A549 (cell line): ENCODE measurements around the gene CPNE4. TPM values are rescaled to one million over a fixed set of nuclear protein-coding genes. Genes with fewer than 3 reads are reported as not detected.
A peak's percentile ranks its signal among the peaks of the same experiment; 100 is the strongest.

Experiments used
- ATAC-seq, 2 experiments: fragments of 200-7000 bp in 1 of 2; fragments of >200 bp in 1 of 2; cut with Nextera tagmentation in 1 of 2; cut with Tn5 transposase in 1 of 2; 3 replicates each; pipeline versions ENCODE4 v1.8.0 to v1.9.1; 2018 to 2020; ENCODE audit warnings: mild to moderate bottlenecking in 1 of 2, moderate library complexity in 1 of 2
- CTCF ChIA-PET: fragments of 300-600 bp; sonication (Branson Sonifier 250); formaldehyde crosslinking; extraction: SDS; loops from one replicate; lab custom pipeline; 2021; ENCODE audit warnings: antibody characterized with exemption, inconsistent platforms; lab: Yijun Ruan, JAX
- POLR2A ChIA-PET: fragments of 350-600 bp; formaldehyde crosslinking; extraction: SDS; loops from one replicate; lab custom pipeline; 2021; ENCODE audit warnings: antibody characterized with exemption, inconsistent platforms; lab: Yijun Ruan, JAX
- DNase-seq, 2 experiments: peaks; one replicate each; pipeline versions ENCODE4 v3.0.0 to v3.0.0-alpha.2; 2011 to 2016; ENCODE audit warnings: low read depth in 1 of 2, low spot score in 1 of 2
- FAIRE-seq: peaks from 2 replicates; lab custom pipeline; 2011; peaks lifted over from hg19 to GRCh38; lab: Jason Lieb, UNC
- H3K27ac ChIP-seq, 2 experiments: fragments of >200 bp; sonication (Bioruptor Twin); formaldehyde crosslinking; 3 replicates each; pipeline ENCODE4 v1.5.1; 2016 to 2017
- H3K4me1 ChIP-seq: fragments of >200 bp; sonication (Bioruptor Twin); formaldehyde crosslinking; 3 replicates; pipeline ENCODE4 v1.6.1; 2016
- H3K4me2 ChIP-seq: fragments of >200 bp; sonication (Bioruptor Twin); formaldehyde crosslinking; 3 replicates; pipeline ENCODE4 v1.6.1; 2016
- H3K4me3 ChIP-seq: fragments of >200 bp; sonication (Bioruptor Twin); formaldehyde crosslinking; 3 replicates; pipeline ENCODE4 v1.5.1; 2016
- H3K9me3 ChIP-seq: fragments of >200 bp; sonication (Bioruptor Twin); formaldehyde crosslinking; 3 replicates; pipeline ENCODE4 v1.6.1; 2016
- ATOH8 ChIP-seq: fragments of 250-450 bp; sonication (Bioruptor Pico); IDR thresholded peaks from 2 replicates; pipeline ENCODE4 v1.5.0; 2020; ENCODE audit warnings: low read depth, mild to moderate bottlenecking, moderate library complexity
- BCL3 ChIP-seq: fragments of >200 bp; sonication (Bioruptor Twin); formaldehyde crosslinking; IDR thresholded peaks from 3 replicates; pipeline ENCODE4 v1.6.1; 2016
- CBX2 ChIP-seq: fragments of 200-600 bp; sonication (generic); IDR thresholded peaks from 2 replicates; pipeline ENCODE4 v1.6.1; 2016; ENCODE audit warnings: low read depth, mild to moderate bottlenecking, borderline replicate concordance
- CEBPB ChIP-seq, 2 experiments: fragments of >200 bp in 1 of 2; sonication (Bioruptor Twin) in 1 of 2; formaldehyde crosslinking in 1 of 2; IDR thresholded peaks; 2 replicates each; pipeline ENCODE4 v1.6.1; 2012 to 2016
- CHD4 ChIP-seq: fragments of 200-600 bp; sonication (generic); IDR thresholded peaks from 2 replicates; pipeline ENCODE4 v1.6.1; 2016; ENCODE audit warnings: antibody characterized with exemption, mild to moderate bottlenecking, borderline replicate concordance
- E2F6 ChIP-seq: IDR thresholded peaks from 2 replicates; pipeline ENCODE4 v1.6.1; 2012; ENCODE audit warnings: low read depth, borderline replicate concordance
- EHF ChIP-seq: fragments of 250-450 bp; sonication (Bioruptor Pico); IDR thresholded peaks from 2 replicates; pipeline ENCODE4 v1.5.0; 2020; ENCODE audit warnings: mild to moderate bottlenecking
- EHMT2 ChIP-seq: fragments of 200-600 bp; sonication (generic); IDR thresholded peaks from 2 replicates; pipeline ENCODE4 v1.6.1; 2016; ENCODE audit warnings: antibody characterized with exemption, low read depth, mild to moderate bottlenecking, moderate library complexity
- EP300 ChIP-seq, 2 experiments: fragments of >200 bp; sonication (Bioruptor Twin); formaldehyde crosslinking; IDR thresholded peaks; 2 replicates in 1 of 2; 3 replicates in 1 of 2; pipeline ENCODE4 v1.6.1; 2016 to 2017
- ESRRA ChIP-seq: fragments of 150-350 bp; IDR thresholded peaks from 2 replicates; pipeline ENCODE4 v1.6.1; 2014; ENCODE audit warnings: mild to moderate bottlenecking, low read length, borderline replicate concordance
- FOSB ChIP-seq: fragments of 250-450 bp; sonication (Bioruptor Pico); IDR thresholded peaks from 2 replicates; pipeline ENCODE4 v1.5.0; 2020; ENCODE audit warnings: mild to moderate bottlenecking, moderate library complexity
- FOSL2 ChIP-seq, 2 experiments: fragments of 450-650 bp in 1 of 2; fragments of >200 bp in 1 of 2; sonication (Bioruptor Twin) in 1 of 2; formaldehyde crosslinking; IDR thresholded peaks; 2 replicates each; pipeline versions ENCODE4 v1.5.0 to v1.6.1; 2016 to 2020; ENCODE audit warnings: mild to moderate bottlenecking in 1 of 2, moderate library complexity in 1 of 2
- FOXS1 ChIP-seq: fragments of 250-450 bp; sonication (Bioruptor Pico); IDR thresholded peaks from 2 replicates; pipeline ENCODE4 v1.5.0; 2020; ENCODE audit warnings: mild to moderate bottlenecking, moderate library complexity
- GATA3 ChIP-seq: IDR thresholded peaks from 2 replicates; pipeline ENCODE4 v1.6.1; 2012; ENCODE audit warnings: borderline replicate concordance
- HEYL ChIP-seq: fragments of 250-450 bp; sonication (Bioruptor Pico); IDR thresholded peaks from 2 replicates; pipeline ENCODE4 v1.8.0; 2021; ENCODE audit warnings: mild to moderate bottlenecking, moderate library complexity
- JUNB ChIP-seq: fragments of >200 bp; sonication (Bioruptor Twin); formaldehyde crosslinking; IDR thresholded peaks from 2 replicates; pipeline ENCODE4 v1.6.1; 2016
- KDM1A ChIP-seq: fragments of 200-600 bp; sonication (generic); IDR thresholded peaks from 2 replicates; pipeline ENCODE4 v1.6.1; 2016; ENCODE audit warnings: low read depth, mild to moderate bottlenecking
- KDM5A ChIP-seq: fragments of 200-600 bp; sonication (generic); IDR thresholded peaks from 2 replicates; pipeline ENCODE4 v1.6.1; 2016; ENCODE audit warnings: antibody characterized with exemption, mild to moderate bottlenecking
- MAFK ChIP-seq: fragments of 450-650 bp; IDR thresholded peaks from 2 replicates; pipeline ENCODE4 v1.6.1; 2014; ENCODE audit not compliant: partially characterized antibody
- MAX ChIP-seq: IDR thresholded peaks from 2 replicates; pipeline ENCODE4 v1.6.1; 2012
- MAZ ChIP-seq: fragments of 150-350 bp; IDR thresholded peaks from 2 replicates; pipeline ENCODE4 v1.6.1; 2014; ENCODE audit warnings: antibody characterized with exemption, low read depth, low read length, borderline replicate concordance
- MYC ChIP-seq: IDR thresholded peaks from 2 replicates; pipeline ENCODE4 v1.6.1; 2012; ENCODE audit warnings: mild to moderate bottlenecking, inconsistent platforms, low read length, improper control_type of control experiment, borderline replicate concordance
- NPAS2 ChIP-seq: fragments of 250-450 bp; sonication (Bioruptor Pico); IDR thresholded peaks from 2 replicates; pipeline ENCODE4 v1.8.0; 2022; ENCODE audit warnings: mild to moderate bottlenecking, moderate library complexity, borderline replicate concordance
- NR3C1 ChIP-seq: fragments of >200 bp; sonication (Bioruptor Twin); formaldehyde crosslinking; IDR thresholded peaks from 3 replicates; pipeline ENCODE4 v1.6.1; 2017
- POLR2A ChIP-seq: IDR thresholded peaks from 2 replicates; pipeline ENCODE4 v1.6.1; 2012; ENCODE audit warnings: mild to moderate bottlenecking, low read length
- RARB ChIP-seq: fragments of 250-450 bp; sonication (Bioruptor Pico); IDR thresholded peaks from 2 replicates; pipeline ENCODE4 v1.8.0; 2021; ENCODE audit warnings: mild to moderate bottlenecking, moderate library complexity
- RCOR1 ChIP-seq: fragments of 150-350 bp; IDR thresholded peaks from 2 replicates; pipeline ENCODE4 v1.6.1; 2014; ENCODE audit warnings: antibody characterized with exemption, low read length, low read depth
- REST ChIP-seq: fragments of 200-600 bp; sonication (generic); IDR thresholded peaks from 2 replicates; pipeline ENCODE4 v1.6.1; 2016; ENCODE audit warnings: antibody characterized with exemption, mild to moderate bottlenecking, moderate library complexity
- RFX5 ChIP-seq: fragments of 450-650 bp; IDR thresholded peaks from 2 replicates; pipeline ENCODE4 v1.7.1; 2014; ENCODE audit warnings: antibody characterized with exemption, mild to moderate bottlenecking, moderate library complexity
- ZC3H11A ChIP-seq: fragments of 450-650 bp; IDR thresholded peaks from 2 replicates; pipeline ENCODE4 v1.6.1; 2014; ENCODE audit warnings: antibody characterized with exemption, mild to moderate bottlenecking
- ZNF302 ChIP-seq: fragments of 250-450 bp; sonication (Bioruptor Pico); IDR thresholded peaks from 2 replicates; pipeline ENCODE4 v1.9.0; 2021; ENCODE audit warnings: inconsistent platforms, mild to moderate bottlenecking, moderate library complexity
- ZSCAN20 ChIP-seq: fragments of 250-450 bp; sonication (Bioruptor Pico); IDR thresholded peaks from 2 replicates; pipeline ENCODE4 v1.8.0; 2022; ENCODE audit warnings: mild to moderate bottlenecking, moderate library complexity
- WGBS: methylation state at CpG from one replicate; pipeline ENCODE4 v1.1.6; 2017; ENCODE audit errors: missing lambda C conversion rate; 5-methylcytosine and 5-hydroxymethylcytosine counted together
- polyA plus RNA-seq, 4 experiments: library from polyadenylated mRNA; depleted of rRNA in 3 of 4; stranded (reverse); fragments of >200 nt; fragmentation: RNase III in 1 of 4; extraction: RNeasy Plus Mini Kit Qiagen cat#74134 plus additional on column Dnase treatment in 1 of 4; gene quantifications; 2 replicates in 3 of 4; 3 replicates in 1 of 4; pipeline ENCODE4 v1.2.3, GENCODE V29; 2011 to 2017

Gene CPNE4
- polyA plus RNA-seq, 2 of the 4 experiments (the other 2 are of a cell fraction), result 3.6 to 8.7 TPM

GRCh38 chr3:131503320-131503635 is 531.5 kb downstream of the CPNE4 start:
- ATAC-seq, result no peak; a peak in 1 of 6 replicates
- H3K27ac ChIP-seq, result peak overlapping the region; percentile 47 to 96; a peak in 3 of 6 replicates
- peaks cover 6% of the 10 kb centered on the region; the same call in 1 of the 3 replicates for H3K4me1 ChIP-seq
- no peak for FAIRE-seq
- ChIA-PET CTCF (interaction anchor here (0.7 kb wide), 1 partner anchor 535 kb away, joined by 3 read pairs; no protein-coding TSS in a partner anchor), POLR2A (no interaction called here)
- no peaks in the 10 kb centered on the region for H3K9me3 ChIP-seq
- DNase-seq, result no peak
- peak overlapping the region; percentile 85 for H3K4me3 ChIP-seq
- TF ChIP-seq MAX (no peak), EHF (CRISPR knock-in tag) (no peak)
- peak overlapping the region; percentile 82 for H3K4me2 ChIP-seq

- WGBS, result 18% methylated on average over 12 of the region's 47 CpGs
- Histone ChIP-seq H3K4me1 (peaks cover 6% of the 10 kb centered on the region; the same call in 1 of the 3 replicates), H3K4me2 (peak within 1 kb of the TSS; percentile 86), H3K27ac (peak within 1 kb of the TSS; percentile 95 to 96), H3K4me3 (peak within 1 kb of the TSS; percentile 85), H3K9me3 (no peaks in the 10 kb centered on the region)
- CTCF ChIA-PET, result no interaction called here
- DNase-seq, result peak; percentile 62 to 87
- ATAC-seq, result peak; percentile 97
- no peak for FAIRE-seq
- POLR2A ChIA-PET, result no interaction called here
- TF ChIP-seq BCL3 (peak; percentile 64; the same call in 2 of the 3 replicates), E2F6 (peak; percentile 64; the same call in 1 of the 2 replicates), MAZ (no peak), RFX5 (no peak), NR3C1 (no peak), EHMT2 (peak; percentile 83), RARB (CRISPR knock-in tag) (no peak), HEYL (CRISPR knock-in tag) (no peak), ZSCAN20 (CRISPR knock-in tag) (no peak), ZNF302 (CRISPR knock-in tag) (no peak), ZC3H11A (no peak), KDM1A (no peak; the same call in 1 of the 2 replicates), ESRRA (no peak), MAFK (no peak), POLR2A (peak; percentile 53), REST (peak; percentile 40; the same call in 1 of the 2 replicates), CHD4 (no peak), JUNB (no peak), MYC (peak; percentile 99), RCOR1 (no peak), CEBPB (IDR thresholded peaks at IDR 0.05) (peak; percentile 41 to 77; a peak in 3 of 4 replicates), FOSL2 (IDR thresholded peaks at IDR 0.05) (no peak), FOSL2 (CRISPR knock-in tag; IDR thresholded peaks at IDR 0.05) (no peak), EP300 (IDR thresholded peaks at IDR 0.05) (no peak), FOXS1 (CRISPR knock-in tag) (0 out of 2 replicates have a peak, but pooled peaks have one; percentile 31), CBX2 (no peak), ATOH8 (CRISPR knock-in tag) (no peak), NPAS2 (CRISPR knock-in tag) (no peak), KDM5A (peak; percentile 70; the same call in 1 of the 2 replicates), FOSB (CRISPR knock-in tag) (no peak), GATA3 (peak; percentile 16; the same call in 1 of the 2 replicates)
Measured at GRCh38 chr3:131502530-131503319, 532.1 kb downstream of the CPNE4 start, which contains the start of gene MRPL3. Gene MRPL3, minus strand, starts transcription at chr3:131502971. Its CDS starts 150 bp downstream, at chr3:131502821.
